OCI-LY7 (cell line): Measurements from ENCODE around the gene TMEM130.

Experiments
- CTCF ChIP-seq: fragments of 200-600 bp; sonication (generic); conservative IDR thresholded peaks from 2 replicates; pipeline ENCODE4 v1.5.1; 2014; ENCODE audit warnings: mild to moderate bottlenecking, antibody characterized with exemption, low read length, moderate library complexity, mixed read lengths
- EZH2phosphoT487 ChIP-seq: fragments of 200-600 bp; sonication (generic); IDR thresholded peaks from 2 replicates; pipeline ENCODE4 v1.6.1; 2018; ENCODE audit warnings: low read depth, borderline replicate concordance, mild to moderate bottlenecking, mixed run types, antibody characterized with exemption, low read length, moderate library complexity, mixed read lengths

GRCh38 chr7:98875501-98875900 is 5.7 kb upstream of the TMEM130 start:
- no peak for TF ChIP-seq CTCF
- no peak for TF ChIP-seq EZH2phosphoT487
